Hematopoietic multipotent progenitor cell treated with erythropoietin and hydrocortisone succinate and interleukin-3 and kit ligand, for 4 days (in vitro differentiated cells): ENCODE data around the gene PAFAH2.
"Not testable (repeated sequence)": the region's sequence is repeated elsewhere in the genome, so short reads cannot be mapped to it uniquely, and the experiment has no call there.

Experiments
- DNase-seq: peaks from one replicate; pipeline ENCODE4 v3.0.0-alpha.2; 2015

The PAFAH2 gene

DNA sequence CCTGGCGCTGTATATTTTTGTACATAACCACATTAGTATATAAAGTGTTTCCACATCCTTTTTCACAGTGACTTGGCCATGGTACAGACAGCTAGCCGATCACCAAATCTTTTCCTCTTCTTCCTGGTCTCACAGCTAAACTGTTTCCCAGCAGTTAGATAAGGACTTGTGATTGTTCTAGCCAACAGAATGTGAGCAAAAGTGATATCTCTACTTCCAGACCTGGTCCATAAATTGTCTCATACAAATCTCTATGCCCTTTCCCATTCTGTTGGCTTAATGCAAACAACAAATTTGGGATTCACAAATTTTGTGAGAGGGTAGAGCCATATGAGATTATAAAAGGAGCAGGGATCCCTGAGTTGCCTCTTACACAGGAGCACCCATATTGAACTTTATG, 19.5 kb downstream of the PAFAH2 start:
- DNase-seq, result peak; percentile 43

DNA sequence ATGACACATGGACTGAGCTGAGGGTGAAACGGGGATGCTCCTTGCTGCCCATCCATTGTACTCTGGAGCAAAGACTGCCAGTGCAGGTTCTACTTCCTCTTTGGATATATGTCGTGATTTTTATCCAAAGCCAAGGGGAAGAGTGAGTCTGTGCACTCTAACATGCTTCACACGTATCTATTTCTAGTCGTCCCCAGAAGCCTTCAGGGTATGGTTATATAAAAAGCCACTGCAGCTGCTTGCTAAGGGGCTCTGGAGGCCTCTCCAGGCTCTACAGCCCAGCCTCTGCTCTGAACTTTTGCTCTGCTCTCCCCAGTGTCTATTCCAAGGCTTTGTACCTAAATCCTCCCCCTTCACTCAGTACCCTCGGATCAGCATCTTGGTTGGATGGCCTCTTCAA, 20.1 kb downstream of the PAFAH2 start:
- no peak for DNase-seq

DNA sequence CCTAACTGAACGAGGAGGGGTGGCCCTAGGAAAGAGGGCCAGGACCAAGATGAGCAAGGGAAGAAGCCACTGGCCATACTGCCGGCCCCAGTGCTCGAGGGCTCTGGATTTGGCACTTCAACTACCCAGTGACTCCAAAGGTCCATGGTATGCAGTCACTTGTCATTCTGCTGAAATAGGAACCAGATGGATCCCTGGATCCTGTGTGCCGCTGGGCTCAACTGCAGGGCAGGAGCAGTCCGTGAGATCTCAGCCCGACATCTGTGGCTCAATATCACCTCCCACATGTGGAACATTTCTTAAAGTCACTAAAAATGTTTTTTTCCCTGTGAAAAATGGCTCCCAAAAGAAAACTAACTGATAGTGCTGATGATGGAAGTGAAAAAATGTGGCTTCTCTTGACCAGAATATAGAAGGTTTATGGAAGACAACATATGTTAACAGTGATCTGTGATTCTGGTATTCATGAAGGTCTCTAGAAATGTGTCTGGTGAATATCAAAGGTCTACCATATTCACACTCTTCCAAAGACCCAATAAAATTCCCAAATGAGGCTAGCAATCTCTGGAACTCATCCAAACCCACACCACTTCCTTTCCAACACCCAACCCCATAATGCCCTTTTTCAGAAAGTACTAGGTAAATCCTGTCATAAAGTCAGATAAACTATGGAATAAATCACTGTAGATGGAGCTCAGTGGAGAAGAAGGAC, 24.1 kb downstream of the PAFAH2 start:
- no peak for DNase-seq

DNA sequence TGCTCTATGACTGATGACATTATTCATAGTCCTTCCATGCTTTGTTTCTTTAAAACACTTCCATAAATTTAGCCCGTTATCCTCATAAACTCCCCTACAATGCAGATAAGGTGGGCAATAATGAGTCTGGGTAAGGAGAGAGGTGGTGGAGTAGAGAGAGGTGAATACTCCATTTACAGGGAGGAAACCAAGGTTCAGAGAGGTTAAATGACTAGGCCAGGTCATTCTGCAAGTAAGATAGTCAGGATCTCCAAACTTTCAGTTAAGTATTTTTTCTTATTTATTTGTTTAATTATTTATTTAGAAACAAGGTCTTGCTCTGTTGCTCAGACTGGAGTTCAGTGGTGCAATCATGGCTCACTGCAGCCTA, 26.1 kb downstream of the PAFAH2 start:
- DNase-seq, result no peak

DNA sequence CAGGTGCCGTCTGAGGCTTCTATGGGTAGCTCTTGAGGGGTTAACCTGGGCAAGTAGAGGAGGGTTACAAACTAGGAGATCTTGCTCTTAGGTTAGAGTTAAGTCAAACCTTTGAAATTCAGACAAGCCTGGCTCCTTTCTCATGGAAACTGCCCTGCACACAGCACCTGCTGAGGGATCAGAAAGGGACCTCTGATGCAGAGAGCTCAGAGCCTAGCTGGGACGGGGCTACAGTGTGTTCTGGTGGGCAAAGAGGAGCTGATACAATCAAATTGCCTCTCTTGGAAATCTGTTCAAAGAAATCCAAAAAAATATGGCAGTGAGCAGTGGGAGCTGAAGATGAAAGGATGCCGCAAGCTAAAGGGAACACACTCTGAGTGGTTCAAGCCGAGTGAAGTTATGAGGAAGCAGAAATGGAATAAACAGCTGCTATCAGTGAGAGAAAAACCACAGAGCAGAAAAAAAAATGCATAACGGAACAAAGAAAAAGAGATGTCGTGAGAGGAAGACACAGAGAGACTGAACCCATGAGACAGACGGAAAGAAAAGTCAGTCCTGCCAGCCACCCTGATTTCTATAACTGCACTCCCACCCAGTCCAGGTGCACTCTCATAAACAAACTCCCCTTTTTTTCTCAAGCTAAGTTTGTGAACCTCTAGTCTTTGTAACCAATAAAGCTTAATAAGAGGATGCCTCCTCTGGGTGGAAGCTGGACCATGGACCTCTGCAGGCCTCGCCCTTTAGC, 26.6 kb downstream of the PAFAH2 start:
- peak; percentile 93 for DNase-seq

DNA sequence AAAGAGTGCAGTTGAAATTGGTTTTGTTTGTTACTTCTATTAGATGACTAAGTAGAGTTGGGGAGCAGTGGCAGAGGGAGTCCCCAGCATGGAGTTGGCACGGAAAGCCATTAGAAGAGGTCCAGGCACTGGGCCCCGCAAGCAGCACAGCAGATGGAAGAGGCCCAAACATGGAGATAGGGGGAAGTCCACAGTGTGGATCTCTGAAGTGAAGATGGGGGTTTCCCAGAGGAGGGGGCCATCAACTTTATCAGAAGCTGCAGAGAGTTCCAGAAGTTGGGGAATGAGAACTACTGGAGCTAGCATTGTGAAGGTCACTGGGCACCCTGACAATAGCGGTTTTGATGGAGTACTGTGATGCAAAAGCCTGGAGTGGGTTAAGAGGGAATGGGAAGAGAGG, 30.6 kb downstream of the PAFAH2 start:
- no peak for DNase-seq

DNA sequence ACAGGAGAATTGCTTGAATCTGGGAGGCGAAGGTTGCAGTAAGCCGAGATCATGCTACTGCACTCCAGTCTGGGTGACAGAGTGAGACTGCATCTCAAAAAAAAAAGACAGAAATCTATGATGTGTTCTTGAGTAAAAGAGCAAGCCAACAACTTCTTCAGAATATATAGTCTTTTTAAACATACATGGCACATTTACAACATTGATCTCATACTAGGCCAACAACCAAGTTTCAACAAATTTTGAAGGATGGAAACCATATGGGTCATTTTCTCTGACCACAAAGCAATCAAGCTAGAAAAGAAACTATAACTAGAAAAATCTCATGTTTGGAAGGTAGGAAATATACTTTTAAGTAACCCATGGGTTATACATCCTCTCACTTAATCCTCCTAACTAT, 38.3 kb downstream of the PAFAH2 start:
- no peak for DNase-seq

DNA sequence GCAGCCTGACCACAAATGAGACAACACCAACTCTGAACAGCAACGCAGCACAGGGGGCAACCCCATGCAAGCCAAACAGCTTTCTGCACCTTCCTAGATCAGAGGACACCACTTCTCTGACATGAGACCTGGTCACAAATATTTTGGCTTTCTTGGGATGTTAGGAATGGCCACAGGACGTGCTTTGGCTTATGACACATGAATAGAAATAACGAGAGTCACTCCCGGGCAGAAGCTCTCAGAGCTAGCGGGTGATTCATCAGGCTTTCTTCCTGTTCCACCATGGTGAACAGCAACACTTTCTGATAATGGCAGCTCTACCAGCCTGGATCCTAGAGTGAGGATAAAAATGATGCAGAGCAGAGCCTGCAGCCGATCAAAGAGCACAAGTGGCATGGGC, 39.4 kb downstream of the PAFAH2 start:
- no peak for DNase-seq

DNA sequence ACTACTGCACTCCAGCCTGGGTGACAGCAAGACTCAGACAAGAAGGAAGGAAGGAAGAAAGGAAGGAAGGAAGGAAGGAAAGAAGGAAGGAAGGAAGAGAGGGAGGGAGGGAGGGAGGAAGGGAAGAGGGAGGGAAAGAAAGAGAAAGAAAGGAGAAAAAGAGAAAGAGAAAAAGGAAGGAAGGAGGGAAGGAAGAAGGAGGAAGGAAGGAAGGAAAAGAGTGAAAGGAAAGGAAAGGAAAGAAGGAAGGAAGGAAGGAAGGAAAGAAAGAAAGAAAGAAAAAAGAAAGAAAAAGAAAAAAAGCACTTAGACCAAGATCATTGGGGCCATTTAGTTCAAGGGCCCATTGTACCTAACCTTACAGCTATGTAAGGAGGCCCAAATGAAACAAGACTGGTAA, 42.3 kb downstream of the PAFAH2 start:
- no peak for DNase-seq

DNA sequence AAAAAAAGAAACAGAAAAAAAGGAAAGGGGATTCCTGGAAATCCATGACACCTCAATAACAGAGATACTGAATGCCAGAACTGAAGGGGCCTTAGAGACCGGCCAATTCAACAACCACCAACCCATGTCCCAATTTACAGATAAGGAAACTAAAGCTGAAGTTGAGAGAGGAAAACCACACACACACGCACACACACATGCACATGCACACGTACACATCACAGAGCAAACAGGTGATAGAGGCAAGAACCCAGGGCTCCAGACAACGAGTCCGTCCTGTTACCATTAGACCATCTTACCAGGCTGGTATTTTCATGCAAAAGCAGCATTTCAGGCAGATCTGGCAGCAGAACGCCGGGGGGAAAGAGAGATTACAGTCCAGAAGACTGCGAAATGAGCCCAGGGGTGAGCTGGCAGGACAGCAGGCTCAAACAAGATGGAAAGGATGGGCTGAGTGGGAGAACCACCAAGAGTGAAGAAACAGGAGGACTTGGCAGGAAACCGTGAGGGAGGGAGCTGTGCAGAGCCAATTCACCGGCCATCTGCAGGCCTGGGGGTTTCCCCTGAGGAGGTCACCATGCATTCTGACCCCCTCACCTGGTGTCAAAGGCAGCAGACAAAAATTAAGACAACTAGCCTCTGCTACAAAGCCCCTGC, 43.5 kb downstream of the PAFAH2 start:
- DNase-seq, result no peak

DNA sequence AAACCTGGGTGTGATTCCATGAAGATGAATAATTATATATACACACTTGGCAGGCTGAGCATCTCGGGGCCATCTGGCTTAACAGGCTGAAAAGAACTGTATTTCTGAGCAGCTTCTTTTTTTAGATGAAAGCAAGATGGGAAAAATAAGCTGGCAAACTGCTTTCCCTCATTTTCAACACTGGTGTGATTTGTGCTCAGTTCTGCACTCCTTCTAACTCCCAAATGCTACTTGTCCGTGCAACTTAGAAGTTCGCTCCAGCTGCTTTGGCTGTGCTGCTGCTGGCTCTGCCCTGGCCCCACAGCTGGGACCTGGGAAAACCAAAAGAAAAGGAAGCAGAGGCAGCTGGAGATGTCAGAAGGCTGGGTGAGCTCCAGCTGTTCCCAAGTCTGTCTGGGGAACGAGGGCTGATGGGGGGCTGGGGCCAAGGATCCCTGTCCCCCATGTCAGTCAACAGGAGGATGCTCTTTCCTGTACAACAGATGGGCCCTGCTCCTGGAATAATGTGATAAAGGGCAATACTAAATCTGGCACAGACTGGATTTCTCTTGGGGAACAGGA, 44.9 kb downstream of the PAFAH2 start:
- no peak for DNase-seq

DNA sequence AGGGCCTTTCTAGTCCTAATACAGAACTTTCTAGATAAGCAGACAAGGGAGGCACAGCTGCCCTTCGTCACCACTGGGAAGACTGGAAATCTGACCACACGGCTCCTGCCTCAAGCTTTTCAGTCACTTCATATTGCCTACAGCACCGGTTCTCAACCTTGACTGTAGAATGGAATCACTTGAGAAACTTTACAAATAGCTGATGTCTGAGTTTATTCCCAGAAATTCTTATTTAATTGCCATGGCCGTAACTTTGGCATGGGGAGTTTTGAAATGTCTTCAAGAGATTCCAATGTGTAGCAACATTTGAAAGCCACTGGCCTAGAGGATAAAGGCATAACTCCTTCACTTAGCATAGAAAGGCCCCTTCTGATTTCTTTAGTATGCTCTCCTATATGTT, 49.2 kb downstream of the PAFAH2 start:
- no peak for DNase-seq

DNA sequence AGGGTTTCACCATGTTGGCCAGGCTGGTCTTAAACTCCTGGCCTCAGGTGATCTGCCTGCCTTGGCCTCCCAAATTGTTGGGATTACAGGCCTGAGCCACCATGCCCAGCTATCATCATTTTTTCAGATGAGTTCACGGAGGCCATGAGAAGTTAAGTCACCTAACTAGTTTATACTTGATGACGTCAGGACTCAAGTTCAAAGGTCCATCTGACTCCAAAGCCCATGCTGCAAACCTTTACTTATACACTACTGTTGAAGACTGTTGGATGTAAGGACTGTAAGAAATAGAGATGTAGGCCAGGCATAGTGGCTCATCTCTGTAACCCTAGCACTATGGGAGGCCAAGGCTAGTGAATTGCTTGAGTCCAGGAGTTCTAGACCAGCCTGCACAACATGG, 50.8 kb downstream of the PAFAH2 start:
- DNase-seq, result no peak

DNA sequence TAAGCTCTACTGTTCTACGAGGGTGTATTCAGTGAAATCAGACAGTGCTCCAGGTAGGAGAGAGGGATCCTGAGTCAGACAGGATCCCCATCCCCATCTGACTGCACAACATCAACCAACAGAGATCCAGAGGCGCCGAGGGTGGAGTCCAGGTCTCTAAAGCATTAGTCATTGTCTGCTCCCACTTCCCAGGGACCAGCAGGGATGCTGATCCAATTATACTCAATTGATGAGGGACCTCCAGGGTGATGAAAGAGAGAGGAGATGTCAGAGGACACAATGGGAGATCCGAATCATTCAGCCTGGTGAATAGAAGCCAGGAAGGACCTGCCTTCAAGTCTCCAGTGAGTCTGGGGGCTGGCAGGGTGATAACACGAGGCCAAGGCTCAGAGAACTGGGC, 52.1 kb downstream of the PAFAH2 start:
- DNase-seq, result no peak

DNA sequence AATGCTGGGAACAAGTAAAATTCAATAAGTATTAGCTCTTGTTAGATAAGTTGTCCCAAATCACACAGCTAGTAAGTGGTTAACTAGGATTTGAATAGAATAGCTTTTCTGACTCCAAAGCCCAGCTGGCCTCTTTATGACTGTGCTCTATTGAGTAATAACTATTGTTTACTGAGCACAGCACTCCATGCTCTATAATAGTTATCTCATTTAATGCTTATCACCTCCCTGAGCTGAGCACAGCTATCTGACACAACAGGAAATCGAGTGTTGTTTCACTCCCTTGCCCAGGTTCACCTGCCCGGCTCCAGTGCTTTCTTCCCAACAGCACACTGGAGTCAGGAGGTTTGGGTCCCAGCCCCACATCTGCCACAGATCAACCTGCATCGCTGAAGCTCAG, 52.9 kb downstream of the PAFAH2 start:
- DNase-seq, result no peak

DNA sequence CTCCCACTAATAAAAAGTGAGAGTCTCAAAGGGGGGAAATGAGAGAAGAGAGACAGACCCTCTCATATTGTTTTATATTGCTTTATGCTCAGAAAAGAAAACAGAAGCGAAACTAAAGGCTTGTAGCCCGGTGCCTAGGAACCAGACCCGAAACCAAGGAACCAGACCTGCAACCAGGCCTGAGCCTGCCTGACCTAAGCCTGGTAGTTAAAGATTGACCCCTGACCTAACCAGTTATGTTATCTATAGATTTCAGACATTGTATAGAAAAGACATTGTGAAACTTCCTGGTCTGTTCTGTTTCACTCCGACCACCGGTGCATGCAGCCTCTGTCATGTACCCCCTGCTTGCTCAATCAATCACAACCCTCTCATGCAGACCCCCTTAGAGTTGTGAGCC, 54.4 kb downstream of the PAFAH2 start:
- not testable (repeated sequence) for DNase-seq

DNA sequence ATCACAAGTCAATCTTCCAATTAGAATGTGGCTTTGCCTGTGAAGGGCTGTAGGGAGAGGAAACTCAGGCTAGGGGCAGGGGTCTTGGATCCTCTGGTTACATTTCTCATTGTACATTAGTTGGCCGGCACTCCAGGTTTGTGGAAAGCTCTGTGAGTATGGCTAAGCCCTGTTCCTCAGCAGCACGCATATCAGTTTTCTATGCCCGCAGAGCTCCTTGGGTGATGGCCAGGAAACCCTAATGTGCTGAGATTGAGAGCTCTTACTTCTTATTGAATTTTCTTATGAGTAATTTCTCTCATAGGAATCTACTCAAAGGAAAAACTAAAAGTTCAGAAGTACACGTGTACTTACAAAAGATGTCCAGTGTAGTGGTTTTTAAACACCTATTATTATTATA, 60.9 kb downstream of the PAFAH2 start:
- no peak for DNase-seq

DNA sequence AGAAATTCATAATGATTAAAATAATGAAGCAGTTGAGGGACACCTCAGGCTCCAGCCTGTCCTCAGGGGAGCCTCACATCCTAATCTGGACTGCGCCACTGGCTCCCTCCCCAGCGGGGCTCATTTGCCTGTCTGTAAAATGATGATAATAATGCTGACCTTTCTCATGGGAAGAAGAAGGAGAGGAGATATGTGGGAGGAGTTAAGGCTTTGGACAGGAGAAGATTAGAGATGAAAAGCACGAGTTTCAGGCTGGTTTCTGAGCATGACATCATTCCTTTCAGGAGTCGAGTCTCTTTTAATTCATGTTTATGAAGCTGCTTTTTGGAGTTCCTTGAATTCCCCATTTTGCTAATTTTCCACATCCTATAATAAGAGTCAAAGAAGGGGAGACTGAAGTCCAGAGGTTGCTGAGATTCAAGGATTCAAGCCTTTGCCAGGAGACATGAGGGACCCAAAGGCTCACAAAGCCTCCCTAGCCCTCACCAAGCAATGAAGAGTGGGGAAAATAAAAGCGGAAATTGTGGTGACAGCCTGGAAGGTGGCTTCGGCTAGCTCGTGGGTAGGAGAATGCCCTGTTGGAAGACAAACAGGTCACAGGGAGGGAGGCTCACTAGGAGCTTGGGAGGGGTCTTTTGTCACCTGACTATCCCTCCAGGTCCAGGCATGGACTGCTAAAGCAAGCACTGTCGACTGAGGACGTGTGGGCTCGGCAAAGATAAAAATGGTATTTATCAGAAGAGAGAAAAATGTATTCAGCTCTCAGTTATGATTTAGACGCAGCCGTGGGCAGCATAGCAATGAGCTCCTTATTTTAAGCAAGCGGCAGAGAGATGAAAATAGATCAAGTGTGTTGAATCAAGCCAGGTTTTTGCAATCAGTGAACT, 64.1 kb downstream of the PAFAH2 start:
- DNase-seq, result peak; percentile 81

DNA sequence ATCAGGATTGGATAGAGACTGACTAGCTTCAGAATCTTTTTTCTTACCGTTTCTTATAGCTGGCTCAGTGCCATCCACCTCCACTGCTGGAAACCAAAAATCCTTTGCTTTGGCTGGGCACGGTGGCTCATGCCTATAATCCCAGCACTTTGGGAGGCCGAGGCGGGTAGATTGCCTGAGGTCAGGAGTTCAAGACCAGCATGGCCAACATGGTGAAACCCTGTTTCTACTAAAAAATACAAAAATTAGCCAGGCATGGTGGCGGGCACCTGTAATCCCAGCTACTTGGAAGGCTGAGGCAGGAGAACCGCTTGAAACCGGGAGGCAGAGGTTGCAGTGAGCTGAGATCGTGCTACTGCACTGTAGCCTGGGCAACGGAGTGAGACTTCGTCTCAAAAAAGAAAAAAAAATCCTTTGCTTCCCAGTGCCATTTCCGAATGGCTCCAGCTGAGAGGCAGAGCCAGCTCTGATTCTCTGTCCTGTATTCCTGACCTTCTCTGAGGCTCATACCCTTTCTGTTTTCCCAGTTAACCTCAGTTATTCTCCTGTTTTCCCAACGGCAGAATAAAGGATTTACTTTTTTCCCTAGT, 65.0 kb downstream of the PAFAH2 start:
- DNase-seq, result not testable (repeated sequence)

DNA sequence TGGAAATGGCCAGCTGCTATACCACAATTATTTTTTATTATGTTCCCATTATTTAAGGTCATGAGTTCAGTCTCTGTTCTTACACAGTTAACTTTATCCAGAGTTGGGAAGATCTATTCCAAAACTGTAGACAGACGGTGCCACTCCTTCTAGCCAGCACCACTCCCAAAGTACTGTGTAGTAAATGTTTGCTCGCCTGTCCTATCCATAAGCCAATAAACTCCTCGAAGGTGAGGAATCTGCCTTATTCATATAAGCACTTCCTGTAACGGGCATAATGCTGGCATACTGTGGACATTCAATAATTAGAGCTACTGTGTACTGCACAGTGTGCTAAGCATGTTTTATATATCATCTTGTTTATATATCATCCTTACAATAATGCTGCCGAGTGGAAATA, 65.5 kb downstream of the PAFAH2 start:
- no peak for DNase-seq

DNA sequence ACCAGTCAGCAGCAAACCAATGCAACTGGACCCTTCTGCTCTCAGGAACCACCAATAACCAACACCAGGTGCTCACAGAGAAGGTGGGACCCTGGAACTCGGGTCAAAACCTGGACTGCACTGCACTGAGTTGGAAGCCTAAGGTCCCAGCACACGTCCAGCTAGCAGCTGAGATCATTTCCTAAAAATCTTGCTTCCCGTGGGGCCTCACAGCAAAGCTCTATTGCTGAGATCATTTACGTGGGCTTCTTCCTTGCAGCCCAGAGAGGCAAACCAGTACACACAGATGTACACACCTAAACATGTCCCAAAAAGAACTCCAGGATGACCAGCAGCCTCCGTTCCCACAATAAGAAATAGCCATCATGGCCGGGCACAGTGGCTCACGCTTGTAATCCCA, 68.8 kb downstream of the PAFAH2 start:
- no peak for DNase-seq

DNA sequence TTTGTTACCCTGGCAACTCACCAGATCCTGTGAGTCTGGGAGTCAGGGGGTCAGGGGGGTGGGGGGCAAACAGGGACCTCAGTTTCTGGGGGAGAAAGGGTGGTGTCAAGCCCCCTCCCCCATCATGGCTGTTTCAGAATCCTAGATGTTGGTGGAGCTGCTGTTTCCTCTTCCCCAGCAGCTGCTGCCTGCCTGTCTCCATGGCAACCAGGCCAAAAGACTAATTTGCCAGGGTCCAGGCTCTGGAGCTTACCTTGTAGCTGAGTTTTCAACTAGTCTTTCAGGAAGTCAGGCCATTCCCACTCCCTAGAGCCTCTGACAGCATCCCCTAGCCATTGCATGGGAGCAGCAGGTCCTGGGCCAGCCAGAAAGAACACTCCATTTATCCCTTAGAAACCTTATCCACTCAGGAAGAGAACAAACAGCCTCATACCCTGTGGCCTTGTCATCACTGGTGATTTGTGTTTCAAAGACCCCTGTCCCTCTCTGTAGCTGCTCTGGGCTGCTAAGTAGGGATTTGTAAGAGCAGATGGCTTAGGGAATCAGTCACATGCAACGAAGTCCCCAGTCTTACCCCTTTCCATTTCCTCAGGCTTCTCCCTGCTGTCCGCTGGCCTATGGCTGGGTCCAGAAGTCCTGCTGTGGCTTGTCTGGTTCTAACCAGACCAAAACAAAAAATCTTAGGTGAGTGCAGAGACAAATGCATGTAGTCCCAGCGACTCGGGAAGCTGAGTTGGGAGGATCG, 70.2 kb downstream of the PAFAH2 start:
- DNase-seq, result peak; percentile 52
